Smooth muscle cell (in vitro differentiated cells): ENCODE data around the gene INPP4B. TPM values are rescaled to one million over a fixed set of nuclear protein-coding genes. Genes with fewer than 3 reads are reported as not detected.

Source experiments
- DNase-seq: peaks from one replicate; lab custom pipeline; 2025; ENCODE audit not compliant: unreplicated experiment; lab: John Stamatoyannopoulos, UW
- H2AFZ ChIP-seq: fragments of 200-600 bp; sonication (generic); 2 replicates; pipeline ENCODE4 v1.6.0; 2016; ENCODE audit warnings: antibody characterized with exemption, low read depth, mild to moderate bottlenecking
- H3F3A ChIP-seq: fragments of 200-600 bp; sonication (generic); 2 replicates; pipeline ENCODE4 v1.6.0; 2017; ENCODE audit warnings: antibody characterized with exemption, low read depth
- H3K27ac ChIP-seq: fragments of 200-600 bp; sonication (generic); 2 replicates; pipeline ENCODE4 v1.5.1; 2016; ENCODE audit warnings: low read depth, mild to moderate bottlenecking
- H3K27me3 ChIP-seq: fragments of 200-600 bp; sonication (generic); 2 replicates; pipeline ENCODE4 v1.6.1; 2016; ENCODE audit warnings: low read depth, mild to moderate bottlenecking
- H3K36me3 ChIP-seq: fragments of 200-600 bp; sonication (generic); 2 replicates; pipeline ENCODE4 v1.5.1; 2016; ENCODE audit warnings: low read depth
- H3K4me1 ChIP-seq: fragments of 200-600 bp; sonication (generic); 2 replicates; pipeline ENCODE4 v1.5.1; 2016; ENCODE audit warnings: low read depth
- H3K4me2 ChIP-seq: fragments of 200-600 bp; sonication (generic); 2 replicates; pipeline ENCODE4 v1.6.0; 2016; ENCODE audit warnings: mild to moderate bottlenecking
- H3K4me3 ChIP-seq: fragments of 200-600 bp; sonication (generic); 2 replicates; pipeline ENCODE4 v1.5.1; 2016; ENCODE audit warnings: mild to moderate bottlenecking
- H3K79me2 ChIP-seq: fragments of 200-600 bp; sonication (generic); 2 replicates; pipeline ENCODE4 v1.6.0; 2016; ENCODE audit warnings: low read depth, mild to moderate bottlenecking
- H3K9ac ChIP-seq: fragments of 200-600 bp; sonication (generic); 2 replicates; pipeline ENCODE4 v1.6.0; 2016; ENCODE audit warnings: low read depth
- H3K9me3 ChIP-seq: fragments of 200-600 bp; sonication (generic); replicated peaks from 2 replicates; pipeline ENCODE4 v1.5.1; 2016; ENCODE audit warnings: low read depth
- H4K20me1 ChIP-seq: fragments of 200-600 bp; sonication (generic); 2 replicates; pipeline ENCODE4 v1.6.0; 2016; ENCODE audit warnings: low read depth
- WGBS: methylation state at CpG from one replicate; pipeline ENCODE4 v1.1.7; 2016; ENCODE audit warnings: low lambda C conversion rate; 5-methylcytosine and 5-hydroxymethylcytosine counted together
- polyA plus RNA-seq: library from polyadenylated mRNA; unstranded; fragments of >200 nt; fragmentation: Nextera tagmentation; extraction: Ambion mirVana; gene quantifications from 2 replicates; pipeline ENCODE4 v1.2.1, GENCODE V29; 2016
- total RNA-seq: library from RNA; depleted of rRNA; stranded (reverse); fragments of >200 nt; gene quantifications from 2 replicates; pipeline ENCODE4 v1.2.3, GENCODE V29; 2014
- TF ChIP-seq, protein P1 (sequence below): fragments of 200-600 bp; sonication (generic); IDR thresholded peaks from 2 replicates; pipeline ENCODE4 v1.5.1; 2017; ENCODE audit warnings: borderline replicate concordance, mild to moderate bottlenecking, antibody characterized with exemption; ENCODE audit not compliant: insufficient read depth, poor library complexity, severe bottlenecking

Gene INPP4B
- total and polyA plus RNA-seq, 2 experiments from 2014 or later = 2.0 to 10.9 TPM

DNA sequence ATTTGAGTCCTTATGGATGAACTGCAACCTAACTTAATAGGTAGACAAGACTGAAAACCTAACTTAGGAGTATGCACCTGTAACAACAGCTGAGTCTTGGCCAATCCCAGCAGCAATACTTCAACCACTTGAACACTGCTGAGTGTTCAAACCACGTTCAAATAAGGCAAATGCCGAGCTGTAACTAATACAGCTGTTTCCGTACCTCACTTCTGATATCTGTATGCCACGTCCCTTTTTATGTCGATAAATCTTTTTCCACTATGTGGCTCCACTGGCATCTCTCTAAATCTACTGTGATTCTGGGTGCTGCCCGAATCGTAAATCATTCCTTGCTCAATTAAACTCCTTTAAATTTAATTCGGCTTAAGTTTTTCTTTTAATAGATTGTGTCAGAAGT is 459.7 kb downstream of the INPP4B start:
- H3K27me3 ChIP-seq = no peaks in the 10 kb centered on the region
- H4K20me1 ChIP-seq = no peaks in the 10 kb centered on the region
- 96% methylated on average over 8 of the region's 8 CpGs for WGBS
- H3F3A ChIP-seq = no peaks in the 10 kb centered on the region
- TF ChIP-seq, protein P1, sequence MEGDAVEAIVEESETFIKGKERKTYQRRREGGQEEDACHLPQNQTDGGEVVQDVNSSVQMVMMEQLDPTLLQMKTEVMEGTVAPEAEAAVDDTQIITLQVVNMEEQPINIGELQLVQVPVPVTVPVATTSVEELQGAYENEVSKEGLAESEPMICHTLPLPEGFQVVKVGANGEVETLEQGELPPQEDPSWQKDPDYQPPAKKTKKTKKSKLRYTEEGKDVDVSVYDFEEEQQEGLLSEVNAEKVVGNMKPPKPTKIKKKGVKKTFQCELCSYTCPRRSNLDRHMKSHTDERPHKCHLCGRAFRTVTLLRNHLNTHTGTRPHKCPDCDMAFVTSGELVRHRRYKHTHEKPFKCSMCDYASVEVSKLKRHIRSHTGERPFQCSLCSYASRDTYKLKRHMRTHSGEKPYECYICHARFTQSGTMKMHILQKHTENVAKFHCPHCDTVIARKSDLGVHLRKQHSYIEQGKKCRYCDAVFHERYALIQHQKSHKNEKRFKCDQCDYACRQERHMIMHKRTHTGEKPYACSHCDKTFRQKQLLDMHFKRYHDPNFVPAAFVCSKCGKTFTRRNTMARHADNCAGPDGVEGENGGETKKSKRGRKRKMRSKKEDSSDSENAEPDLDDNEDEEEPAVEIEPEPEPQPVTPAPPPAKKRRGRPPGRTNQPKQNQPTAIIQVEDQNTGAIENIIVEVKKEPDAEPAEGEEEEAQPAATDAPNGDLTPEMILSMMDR = no peak
- H3K79me2 ChIP-seq = no peaks in the 10 kb centered on the region
- H3K9me3 ChIP-seq = peaks cover 4% of the 10 kb centered on the region
- H3K9ac ChIP-seq = no peak overlapping the region
- H2AFZ ChIP-seq = no peak overlapping the region
- H3K4me2 ChIP-seq = no peak overlapping the region
- H3K27ac ChIP-seq = no peak overlapping the region
- DNase-seq = no peak
- H3K4me3 ChIP-seq = no peak overlapping the region
- no peaks in the 10 kb centered on the region for H3K36me3 ChIP-seq
- H3K4me1 ChIP-seq = no peaks in the 10 kb centered on the region

DNA sequence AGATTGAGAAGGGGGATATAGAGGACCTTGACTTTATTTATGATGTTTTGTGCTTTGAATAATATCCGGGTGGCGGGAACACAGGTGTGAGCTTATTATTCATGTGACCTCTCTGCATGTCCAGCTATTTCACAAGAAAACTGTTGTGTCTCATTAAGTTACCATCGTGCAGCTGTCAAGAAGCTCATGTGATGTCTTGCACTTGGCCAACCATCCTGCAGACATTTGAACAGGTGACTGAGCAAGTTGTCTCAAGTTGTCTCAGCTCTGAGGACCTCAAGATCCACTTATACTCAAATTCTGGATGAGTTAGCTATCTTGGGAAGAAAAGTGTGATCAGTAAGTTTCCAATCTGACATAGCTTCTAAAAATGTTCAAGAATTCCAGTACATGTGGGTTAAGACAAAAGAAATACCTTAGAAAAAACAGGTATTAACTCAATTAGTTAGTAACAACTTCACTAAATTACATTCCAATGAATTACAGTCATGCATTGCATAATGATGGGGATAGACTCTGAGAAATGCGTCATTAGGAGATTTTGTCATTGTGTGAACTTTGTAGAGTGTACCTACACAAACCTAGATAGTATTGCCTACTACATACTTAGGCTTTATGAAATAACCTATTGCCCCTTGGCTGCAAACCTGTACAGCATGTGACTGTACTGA is 462.2 kb downstream of the INPP4B start:
- Histone ChIP-seq H3K9me3 (no peaks in the 10 kb centered on the region), H3F3A (peaks cover 1% of the 10 kb centered on the region), H2AFZ (no peak overlapping the region), H3K27me3 (no peaks in the 10 kb centered on the region), H3K4me3 (no peak overlapping the region), H3K4me1 (peaks cover 14% of the 10 kb centered on the region), H4K20me1 (no peaks in the 10 kb centered on the region), H3K36me3 (no peaks in the 10 kb centered on the region), H3K4me2 (no peak overlapping the region), H3K27ac (no peak overlapping the region), H3K79me2 (no peaks in the 10 kb centered on the region), H3K9ac (no peak overlapping the region)
- TF ChIP-seq, protein P1 = no peak
- WGBS = 87% methylated on average over 4 of the region's 4 CpGs
- DNase-seq = no peak

DNA sequence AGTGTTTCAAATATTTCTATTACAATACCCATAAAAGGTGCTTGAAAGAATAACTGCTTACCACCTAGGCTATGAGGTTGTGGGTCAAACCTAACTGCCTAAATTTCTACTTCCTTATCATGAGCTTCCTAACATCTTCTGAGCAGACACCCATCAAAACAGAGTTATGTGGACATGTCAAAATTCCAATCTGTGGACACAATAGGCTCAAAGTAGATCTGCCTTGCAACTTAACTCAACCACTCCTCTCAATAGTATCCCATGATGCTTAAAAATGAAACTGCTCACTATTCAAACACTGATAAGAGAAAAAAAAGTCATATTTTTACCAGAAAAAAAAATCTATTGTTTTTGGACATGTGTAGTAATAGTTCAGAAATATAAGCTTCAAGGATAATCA is 462.7 kb downstream of the INPP4B start:
- Histone ChIP-seq H3K27ac (no peak overlapping the region), H3K4me2 (no peak overlapping the region)
- TF ChIP-seq, protein P1 = no peak

DNA sequence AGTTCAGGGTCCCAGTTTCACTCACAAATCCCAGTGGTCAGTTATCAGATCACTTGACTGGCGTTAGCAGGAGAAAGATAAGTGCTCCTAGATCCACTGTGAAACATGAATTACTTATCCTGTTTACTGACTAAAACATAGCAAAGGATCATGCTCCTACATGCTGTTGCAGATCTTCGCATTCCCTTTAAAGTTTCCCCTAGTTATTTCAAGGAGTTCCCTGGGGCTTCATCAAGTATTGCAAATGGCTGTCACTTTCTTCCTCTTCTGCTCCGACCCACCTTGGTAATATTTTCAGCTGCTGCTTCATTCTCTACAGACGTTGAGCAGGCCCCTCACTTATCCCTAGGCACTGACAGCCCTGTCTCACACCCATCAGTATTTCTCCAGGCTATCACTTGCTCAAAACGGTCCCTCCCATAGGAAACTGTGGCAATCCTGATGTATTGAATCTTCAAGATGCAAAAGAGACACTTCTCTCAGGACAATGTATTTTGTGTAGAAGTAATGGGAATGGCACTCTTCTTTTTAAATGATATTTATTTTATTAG is 466.0 kb downstream of the INPP4B start:
- H3K79me2 ChIP-seq = no peaks in the 10 kb centered on the region

More for the DNA sequence above, 462.7 kb downstream of the INPP4B start:
- Histone ChIP-seq H3K79me2 (no peaks in the 10 kb centered on the region), H3F3A (peaks cover 7% of the 10 kb centered on the region), H3K4me3 (no peak overlapping the region), H3K9me3 (no peaks in the 10 kb centered on the region), H3K36me3 (no peaks in the 10 kb centered on the region), H3K27me3 (no peaks in the 10 kb centered on the region), H3K9ac (no peak overlapping the region), H2AFZ (no peak overlapping the region), H4K20me1 (no peaks in the 10 kb centered on the region), H3K4me1 (peaks cover 19% of the 10 kb centered on the region)
- DNase-seq = no peak

More for the DNA sequence above, 466.0 kb downstream of the INPP4B start:
- H3K9ac ChIP-seq = peak overlapping the region; percentile 42
- peaks cover 19% of the 10 kb centered on the region for H3K4me1 ChIP-seq
- H2AFZ ChIP-seq = peak overlapping the region; percentile 34
- H3F3A ChIP-seq = peaks cover 10% of the 10 kb centered on the region
- no peak overlapping the region for H3K4me3 ChIP-seq
- TF ChIP-seq, protein P1 = no peak
- DNase-seq = no peak
- 33% methylated on average over 5 of the region's 5 CpGs for WGBS
- peak overlapping the region; percentile 62 for H3K4me2 ChIP-seq
- peak overlapping the region; percentile 87 for H3K27ac ChIP-seq
- no peaks in the 10 kb centered on the region for H3K36me3 ChIP-seq
- no peaks in the 10 kb centered on the region for H3K9me3 ChIP-seq
- H4K20me1 ChIP-seq = no peaks in the 10 kb centered on the region
- no peaks in the 10 kb centered on the region for H3K27me3 ChIP-seq
